Calu3 (cell line): Measurements from ENCODE around the gene ST6GALNAC1. TPM values are rescaled to one million over a fixed set of nuclear protein-coding genes. Genes with fewer than 3 reads are reported as not detected.

Source experiments
- BruUV-seq: library from RNA; stranded (reverse); fragments of 400-500 nt; replicated peaks from 2 replicates; lab custom pipeline; 2021; lab: Mats Ljungman, UMichigan
- CTCF ChIA-PET: fragments of 300-600 bp; sonication (Branson Sonifier 250); formaldehyde crosslinking; loops from one replicate; lab custom pipeline; 2022; ENCODE audit warnings: antibody characterized with exemption; lab: Charles Lee
- DNase-seq: peaks from one replicate; pipeline ENCODE4 v3.0.0; 2022
- H3K27ac Mint-ChIP-seq: one replicate; pipeline ENCODE4 v1.8.0; 2022; ENCODE audit warnings: mixed read lengths; ENCODE audit not compliant: unreplicated experiment
- H3K27me3 Mint-ChIP-seq: one replicate; pipeline ENCODE4 v1.8.0; 2022; ENCODE audit warnings: mixed read lengths; ENCODE audit not compliant: unreplicated experiment
- H3K36me3 Mint-ChIP-seq: one replicate; pipeline ENCODE4 v1.8.0; 2022; ENCODE audit warnings: mild to moderate bottlenecking, moderate library complexity, mixed read lengths; ENCODE audit not compliant: insufficient read depth, unreplicated experiment
- H3K4me1 Mint-ChIP-seq: one replicate; pipeline ENCODE4 v1.8.0; 2022; ENCODE audit warnings: mild to moderate bottlenecking, low read depth, mixed read lengths; ENCODE audit not compliant: unreplicated experiment
- H3K4me3 Mint-ChIP-seq: one replicate; pipeline ENCODE4 v1.8.0; 2022; ENCODE audit warnings: mild to moderate bottlenecking, low read depth, moderate library complexity, mixed read lengths; ENCODE audit not compliant: unreplicated experiment
- H3K9me3 Mint-ChIP-seq: one replicate; pipeline ENCODE4 v1.8.0; 2022; ENCODE audit warnings: low read depth, mixed read lengths; ENCODE audit not compliant: unreplicated experiment
- CTCF ChIP-seq: fragments of 200-600 bp; IDR thresholded peaks from one replicate; pipeline ENCODE4 v1.8.0; 2022; ENCODE audit warnings: antibody characterized with exemption; ENCODE audit not compliant: unreplicated experiment
- intact Hi-C: fragments of 100-400 bp; cut with micrococcal nuclease; formaldehyde crosslinking; loops from one replicate; pipeline ENCODE4 v1.10.0; 2022; ENCODE audit not compliant: unreplicated experiment
- total RNA-seq: library from RNA; stranded (reverse); gene quantifications from 2 replicates; pipeline ENCODE4 v1.2.3, GENCODE V29; 2022

Gene ST6GALNAC1
- total RNA-seq, 1 experiment from 2014 or later = 52.4 TPM

- CTCF ChIA-PET = interaction anchor here (0.7 to 2.3 kb wide), 7 partner anchors 10 to 144 kb away, joined by 3 to 13 read pairs (median 3); no protein-coding TSS in a partner anchor
- no TSS peak for BruUV-seq
- Mint-ChIP-seq H3K27ac (peak overlapping the region; percentile 81), H3K9me3 (no peaks in the 10 kb centered on the region), H3K4me1 (peaks cover 31% of the 10 kb centered on the region), H3K36me3 (peaks cover 21% of the 10 kb centered on the region), H3K27me3 (no peaks in the 10 kb centered on the region), H3K4me3 (peak overlapping the region; percentile 82)
- no peak for TF ChIP-seq CTCF
- intact Hi-C loops = loop anchor here (1.0 kb wide), 1 partner anchor 27 kb away; no protein-coding TSS in a partner anchor
- no peak for DNase-seq
These were observed 28.3 kb upstream of the ST6GALNAC1 start for GRCh38 chr17:76671912-76672262.

GRCh38 chr17:76671123-76671911, 27.8 kb upstream of the ST6GALNAC1 start:
- no TSS peak for BruUV-seq
- Mint-ChIP-seq H3K27ac (peak overlapping the region; percentile 81), H3K9me3 (no peaks in the 10 kb centered on the region), H3K36me3 (peaks cover 21% of the 10 kb centered on the region), H3K4me3 (peak overlapping the region; percentile 82), H3K4me1 (peaks cover 31% of the 10 kb centered on the region), H3K27me3 (no peaks in the 10 kb centered on the region)
- DNase-seq = peak; percentile 99
- no peak for TF ChIP-seq CTCF
- CTCF ChIA-PET = interaction anchor here (0.6 to 2.3 kb wide), 10 partner anchors 10 to 155 kb away, joined by 3 to 13 read pairs (median 3); no protein-coding TSS in a partner anchor
- intact Hi-C loops = loop anchor here (1.0 kb wide), 1 partner anchor 26 kb away; no protein-coding TSS in a partner anchor

GRCh38 chr17:76670718-76671122, 27.2 kb upstream of the ST6GALNAC1 start:
- Mint-ChIP-seq H3K27ac (peak overlapping the region; percentile 81), H3K4me3 (peak overlapping the region; percentile 82), H3K9me3 (no peaks in the 10 kb centered on the region), H3K27me3 (no peaks in the 10 kb centered on the region), H3K4me1 (peaks cover 31% of the 10 kb centered on the region), H3K36me3 (peaks cover 21% of the 10 kb centered on the region)
- DNase-seq = no peak
- intact Hi-C loops = loop anchor here (1.0 kb wide), 1 partner anchor 25 kb away; no protein-coding TSS in a partner anchor
- no peak for TF ChIP-seq CTCF
- CTCF ChIA-PET = interaction anchor here (0.8 to 2.3 kb wide), 4 partner anchors 11 to 46 kb away, joined by 3 to 13 read pairs (median 10); no protein-coding TSS in a partner anchor
- no TSS peak for BruUV-seq

- no TSS peak for BruUV-seq
- DNase-seq = no peak
- intact Hi-C loops = no loop called here
- no peak for TF ChIP-seq CTCF
- Mint-ChIP-seq H3K36me3 (peaks cover 21% of the 10 kb centered on the region), H3K27ac (peak overlapping the region; percentile 81), H3K4me1 (peaks cover 31% of the 10 kb centered on the region), H3K4me3 (peak overlapping the region; percentile 82), H3K27me3 (no peaks in the 10 kb centered on the region), H3K9me3 (no peaks in the 10 kb centered on the region)
- CTCF ChIA-PET = interaction anchor here (2.3 kb wide), 1 partner anchor 11 kb away, joined by 13 read pairs; no protein-coding TSS in a partner anchor
These were observed 26.6 kb upstream of the ST6GALNAC1 start for GRCh38 chr17:76670020-76670717.
